Ishikawa (cell line): ENCODE measurements around the gene SHH.

Experiments
- CEBPB ChIP-seq: IDR thresholded peaks from 2 replicates; pipeline ENCODE4 v1.6.1; 2012
- CREB1 ChIP-seq: IDR thresholded peaks from 2 replicates; pipeline ENCODE4 v1.6.1; 2012; ENCODE audit warnings: low read depth
- EGR1 ChIP-seq: IDR thresholded peaks from 2 replicates; pipeline ENCODE4 v1.6.1; 2012
- EP300 ChIP-seq: IDR thresholded peaks from 2 replicates; pipeline ENCODE4 v1.6.1; 2012; ENCODE audit warnings: borderline replicate concordance
- FOXM1 ChIP-seq: IDR thresholded peaks from 2 replicates; pipeline ENCODE4 v1.6.1; 2012; ENCODE audit warnings: low read depth, borderline replicate concordance
- MAX ChIP-seq: IDR thresholded peaks from 2 replicates; pipeline ENCODE4 v1.6.1; 2012
- NFIC ChIP-seq: IDR thresholded peaks from 2 replicates; pipeline ENCODE4 v1.6.1; 2012
- RAD21 ChIP-seq: IDR thresholded peaks from 2 replicates; pipeline ENCODE4 v1.6.1; 2012; ENCODE audit warnings: low read depth
- REST ChIP-seq: IDR thresholded peaks from 2 replicates; pipeline ENCODE4 v1.6.1; 2012; ENCODE audit warnings: low read depth, mild to moderate bottlenecking
- TAF1 ChIP-seq: IDR thresholded peaks from 2 replicates; pipeline ENCODE4 v1.6.1; 2012; ENCODE audit warnings: low read depth, mild to moderate bottlenecking
- TCF12 ChIP-seq: IDR thresholded peaks from 2 replicates; pipeline ENCODE4 v1.6.1; 2012; ENCODE audit warnings: low read depth
- TEAD4 ChIP-seq: IDR thresholded peaks from 2 replicates; pipeline ENCODE4 v1.6.1; 2012
- USF1 ChIP-seq: IDR thresholded peaks from 2 replicates; pipeline ENCODE4 v1.6.1; 2012
- YY1 ChIP-seq: IDR thresholded peaks from 2 replicates; pipeline ENCODE4 v1.6.1; 2012; ENCODE audit warnings: low read depth
- ZBTB7A ChIP-seq: IDR thresholded peaks from 2 replicates; pipeline ENCODE4 v1.6.1; 2012; ENCODE audit warnings: low read depth

The SHH gene

GRCh38 chr7:155820788-155821187, 8.5 kb upstream of the SHH start:
- TF ChIP-seq FOXM1 (no peak), CEBPB (no peak), EP300 (no peak), RAD21 (no peak), TCF12 (no peak), NFIC (no peak), TAF1 (no peak)

GRCh38 chr7:155820246-155820645, 8.0 kb upstream of the SHH start:
- TF ChIP-seq MAX, result no peak
- no peak for TF ChIP-seq TAF1
- no peak for TF ChIP-seq ZBTB7A
- no peak for TF ChIP-seq CEBPB
- TF ChIP-seq YY1, result no peak
- TF ChIP-seq REST, result no peak
- no peak for TF ChIP-seq FOXM1
- TF ChIP-seq EGR1, result no peak
- no peak for TF ChIP-seq TEAD4
- no peak for TF ChIP-seq RAD21
- no peak for TF ChIP-seq NFIC
- TF ChIP-seq CREB1, result no peak
- TF ChIP-seq TCF12, result no peak
- TF ChIP-seq EP300, result no peak

- TF ChIP-seq FOXM1, result no peak
- TF ChIP-seq CREB1, result no peak
- no peak for TF ChIP-seq NFIC
These were observed 6.9 kb upstream of the SHH start for GRCh38 chr7:155819186-155819585.

- TF ChIP-seq TEAD4 (no peak), ZBTB7A (no peak), RAD21 (no peak), REST (no peak), FOXM1 (no peak), CEBPB (no peak), YY1 (no peak), EGR1 (no peak), CREB1 (no peak), TAF1 (no peak)
These were observed 6.5 kb upstream of the SHH start for GRCh38 chr7:155818820-155819168.

- no peak for TF ChIP-seq YY1
- TF ChIP-seq TAF1, result no peak
- no peak for TF ChIP-seq RAD21
- no peak for TF ChIP-seq REST
- TF ChIP-seq CREB1, result no peak
- no peak for TF ChIP-seq EGR1
- no peak for TF ChIP-seq CEBPB
- TF ChIP-seq TCF12, result no peak
- TF ChIP-seq TEAD4, result no peak
- TF ChIP-seq MAX, result no peak
- no peak for TF ChIP-seq ZBTB7A
- no peak for TF ChIP-seq NFIC
- TF ChIP-seq USF1, result no peak
These were observed 6.0 kb upstream of the SHH start for GRCh38 chr7:155818154-155818819.
